Fibroblast of the aortic adventitia (primary cell): ENCODE results near the gene TRIM36. TPM values are rescaled to one million over a fixed set of nuclear protein-coding genes. Genes with fewer than 3 reads are reported as not detected.

ENCODE experiments used
- DNase-seq: peaks from one replicate; pipeline ENCODE4 v3.0.0-alpha.2; 2010; ENCODE audit warnings: low read depth
- H3K4me3 ChIP-seq: 2 replicates; pipeline ENCODE4 v1.5.1; 2011; ENCODE audit warnings: low read depth, mild to moderate bottlenecking, control low read depth, low read length, moderate library complexity
- total RNA-seq: library from RNA; depleted of rRNA; stranded (reverse); fragments of >200 nt; gene quantifications from 2 replicates; pipeline ENCODE4 v1.2.3, GENCODE V29; 2012; ENCODE audit warnings: low replicate concordance
- TF ChIP-seq, protein P1 (sequence below): IDR thresholded peaks from 2 replicates; pipeline ENCODE4 v1.5.1; 2011; ENCODE audit warnings: mild to moderate bottlenecking, low read length, control low read depth, inconsistent platforms; ENCODE audit not compliant: insufficient read depth

Gene TRIM36, protein sequence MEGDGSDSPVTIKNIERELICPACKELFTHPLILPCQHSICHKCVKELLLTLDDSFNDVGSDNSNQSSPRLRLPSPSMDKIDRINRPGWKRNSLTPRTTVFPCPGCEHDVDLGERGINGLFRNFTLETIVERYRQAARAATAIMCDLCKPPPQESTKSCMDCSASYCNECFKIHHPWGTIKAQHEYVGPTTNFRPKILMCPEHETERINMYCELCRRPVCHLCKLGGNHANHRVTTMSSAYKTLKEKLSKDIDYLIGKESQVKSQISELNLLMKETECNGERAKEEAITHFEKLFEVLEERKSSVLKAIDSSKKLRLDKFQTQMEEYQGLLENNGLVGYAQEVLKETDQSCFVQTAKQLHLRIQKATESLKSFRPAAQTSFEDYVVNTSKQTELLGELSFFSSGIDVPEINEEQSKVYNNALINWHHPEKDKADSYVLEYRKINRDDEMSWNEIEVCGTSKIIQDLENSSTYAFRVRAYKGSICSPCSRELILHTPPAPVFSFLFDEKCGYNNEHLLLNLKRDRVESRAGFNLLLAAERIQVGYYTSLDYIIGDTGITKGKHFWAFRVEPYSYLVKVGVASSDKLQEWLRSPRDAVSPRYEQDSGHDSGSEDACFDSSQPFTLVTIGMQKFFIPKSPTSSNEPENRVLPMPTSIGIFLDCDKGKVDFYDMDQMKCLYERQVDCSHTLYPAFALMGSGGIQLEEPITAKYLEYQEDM
- 0.36 and 0.41 TPM in 2 replicates for total RNA-seq

DNA sequence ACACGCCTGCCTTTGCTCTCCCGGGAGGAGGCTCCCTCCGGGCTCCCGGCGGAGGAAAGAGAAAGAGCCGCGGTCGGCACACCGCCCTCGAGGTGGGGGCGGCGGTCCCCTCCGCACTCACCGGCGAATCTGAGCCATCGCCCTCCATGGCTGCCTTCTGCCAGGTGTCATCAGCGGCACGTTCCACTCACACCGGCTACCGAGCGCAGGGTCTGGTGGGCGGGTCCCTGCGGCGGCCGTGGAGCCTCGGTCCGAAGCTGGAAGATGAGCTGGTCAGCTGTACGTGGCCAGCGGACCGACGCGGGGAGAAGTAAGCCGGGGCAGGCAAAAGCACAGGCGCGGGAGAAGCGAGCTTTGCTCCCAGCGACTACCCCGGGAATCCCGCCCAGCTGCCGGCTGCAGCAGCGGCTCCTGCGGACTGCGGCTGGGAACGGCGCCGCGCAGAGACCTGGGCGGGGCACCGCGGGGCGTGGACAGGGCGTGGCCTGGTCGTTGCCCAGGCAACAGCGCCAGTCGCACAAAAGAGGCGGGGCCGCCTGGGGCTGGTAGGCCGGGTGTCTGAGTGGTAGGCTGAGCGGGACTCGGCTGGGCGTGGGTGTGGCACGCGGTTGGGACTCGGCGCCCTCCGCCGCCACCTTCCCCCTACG is at the start of gene TRIM36:
TRIM36 (minus strand) TSS at position 422 of the 647 bp plus-strand sequence; CDS start at position 148, 274 bp downstream.
- TF ChIP-seq, protein P1, sequence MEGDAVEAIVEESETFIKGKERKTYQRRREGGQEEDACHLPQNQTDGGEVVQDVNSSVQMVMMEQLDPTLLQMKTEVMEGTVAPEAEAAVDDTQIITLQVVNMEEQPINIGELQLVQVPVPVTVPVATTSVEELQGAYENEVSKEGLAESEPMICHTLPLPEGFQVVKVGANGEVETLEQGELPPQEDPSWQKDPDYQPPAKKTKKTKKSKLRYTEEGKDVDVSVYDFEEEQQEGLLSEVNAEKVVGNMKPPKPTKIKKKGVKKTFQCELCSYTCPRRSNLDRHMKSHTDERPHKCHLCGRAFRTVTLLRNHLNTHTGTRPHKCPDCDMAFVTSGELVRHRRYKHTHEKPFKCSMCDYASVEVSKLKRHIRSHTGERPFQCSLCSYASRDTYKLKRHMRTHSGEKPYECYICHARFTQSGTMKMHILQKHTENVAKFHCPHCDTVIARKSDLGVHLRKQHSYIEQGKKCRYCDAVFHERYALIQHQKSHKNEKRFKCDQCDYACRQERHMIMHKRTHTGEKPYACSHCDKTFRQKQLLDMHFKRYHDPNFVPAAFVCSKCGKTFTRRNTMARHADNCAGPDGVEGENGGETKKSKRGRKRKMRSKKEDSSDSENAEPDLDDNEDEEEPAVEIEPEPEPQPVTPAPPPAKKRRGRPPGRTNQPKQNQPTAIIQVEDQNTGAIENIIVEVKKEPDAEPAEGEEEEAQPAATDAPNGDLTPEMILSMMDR: no peak
- peak; percentile 78 for DNase-seq
- peak within 1 kb of the TSS; percentile 81 for H3K4me3 ChIP-seq

DNA sequence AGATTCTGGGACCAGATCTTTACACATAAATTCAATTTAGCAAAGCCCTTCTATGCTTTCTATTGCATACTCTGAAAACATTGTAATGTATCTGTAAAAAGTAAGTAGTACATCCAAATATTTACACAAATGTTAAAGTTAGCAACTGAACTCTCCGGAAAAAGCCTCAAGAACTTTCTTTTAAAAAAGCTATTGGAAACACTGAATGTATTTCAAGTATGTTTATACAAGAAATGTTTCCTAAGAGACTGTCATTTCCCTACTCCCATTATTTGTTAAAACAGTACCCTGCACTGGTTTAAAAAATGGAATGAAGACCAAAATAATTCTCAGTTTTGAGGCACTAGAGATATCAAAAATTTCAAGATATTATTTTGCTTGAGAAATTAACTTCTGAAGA is 44.8 kb upstream of the TRIM36 start:
- TF ChIP-seq, protein P1: no peak
- no peak for DNase-seq
- H3K4me3 ChIP-seq: no peak overlapping the region

DNA sequence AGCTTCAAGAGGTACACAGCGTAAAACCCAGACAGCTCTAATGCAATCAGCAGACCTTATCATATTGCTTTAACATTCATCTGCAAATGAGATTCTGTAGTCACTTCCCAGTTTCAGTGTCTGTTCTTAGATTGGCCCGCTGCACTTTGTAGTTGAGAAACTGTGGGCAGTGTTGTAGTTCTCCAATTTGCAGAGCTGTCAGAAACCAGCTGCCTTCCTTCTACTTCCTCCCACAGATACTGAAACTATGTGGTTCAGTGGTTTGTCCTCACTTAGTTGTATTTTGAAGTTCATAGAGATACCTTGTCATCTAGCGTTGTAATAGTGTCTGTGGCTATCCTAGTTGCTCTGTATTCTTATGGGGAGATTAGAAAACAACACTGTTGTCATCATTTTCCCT is 39.6 kb upstream of the TRIM36 start:
- H3K4me3 ChIP-seq: no peak overlapping the region
- no peak for DNase-seq
- TF ChIP-seq, protein P1: no peak

DNA sequence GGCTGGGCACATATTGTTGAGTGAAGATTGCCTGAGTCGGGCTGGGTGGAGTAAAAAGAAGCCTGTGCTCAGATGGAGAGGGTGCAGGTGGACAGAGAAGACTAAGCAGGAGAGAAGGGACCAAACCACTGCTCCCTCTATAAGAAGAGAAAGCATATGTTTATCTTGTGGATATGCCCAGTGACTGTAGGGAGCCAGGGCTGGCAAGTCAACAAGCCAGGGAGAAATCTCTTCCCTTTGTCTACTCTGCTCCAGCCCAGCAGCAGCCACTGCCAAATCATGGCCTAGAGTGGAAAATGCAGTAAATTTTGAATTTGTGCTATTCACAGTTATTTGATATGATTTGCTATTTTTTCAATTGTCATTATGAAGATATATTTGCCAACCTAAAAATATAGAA is 33.2 kb upstream of the TRIM36 start:
- DNase-seq: no peak
- TF ChIP-seq, protein P1: no peak
- H3K4me3 ChIP-seq: no peak overlapping the region

DNA sequence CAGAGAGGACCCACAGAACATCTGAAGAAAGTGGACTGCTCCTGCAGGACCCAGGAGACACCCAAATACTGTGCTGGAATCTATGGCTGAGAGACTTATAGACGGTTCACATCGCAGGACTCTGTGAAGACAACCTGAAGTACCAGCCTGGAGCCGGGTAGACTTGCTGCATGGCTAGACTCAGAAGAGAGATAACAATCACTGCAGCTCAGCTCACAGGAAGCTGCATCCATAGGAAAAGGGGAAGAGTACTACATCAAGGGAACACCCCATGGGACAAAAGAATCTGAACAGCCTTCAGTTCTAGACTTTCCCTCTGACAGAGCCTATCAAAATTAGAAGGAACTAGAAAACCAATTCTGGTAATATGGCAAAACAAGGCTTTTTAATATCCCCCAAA is 26.5 kb upstream of the TRIM36 start:
- TF ChIP-seq, protein P1: no peak
- DNase-seq: no peak
- H3K4me3 ChIP-seq: no peak overlapping the region

DNA sequence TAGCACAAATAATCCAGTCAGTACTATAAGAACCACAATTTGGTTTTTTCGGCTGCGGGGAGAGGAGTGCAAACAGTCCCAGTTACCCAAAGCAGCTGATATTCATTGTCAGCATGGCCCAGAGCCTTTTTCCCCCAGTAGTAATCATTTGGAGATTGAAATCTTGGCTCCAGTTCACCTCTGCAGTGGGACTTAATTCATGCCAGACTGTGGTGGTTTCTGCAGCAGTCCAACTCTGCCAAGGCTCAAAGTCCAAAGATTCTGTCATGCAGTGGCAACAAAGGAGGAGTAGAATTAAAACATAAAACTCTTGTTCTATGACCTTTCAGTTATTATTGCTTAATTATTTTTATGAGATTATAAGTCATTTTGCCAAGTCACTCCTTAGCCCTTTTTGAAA is 25.0 kb upstream of the TRIM36 start:
- H3K4me3 ChIP-seq: no peak overlapping the region
- DNase-seq: peak; percentile 56
- TF ChIP-seq, protein P1: no peak
